K562 (cell line): Measurements from ENCODE around the gene PPP3CA.

Experiments used
- FOS ChIP-seq: IDR thresholded peaks from 3 replicates; pipeline ENCODE4 v1.6.1; 2011; ENCODE audit not compliant: insufficient read length; ENCODE audit errors: extremely low read depth
- NFIC ChIP-seq: fragments of 450-650 bp; IDR thresholded peaks from 2 replicates; pipeline ENCODE4 v1.6.1; 2017; ENCODE audit warnings: mild to moderate bottlenecking, inconsistent platforms
- POLR2A ChIP-seq: fragments of 450-650 bp; conservative IDR thresholded peaks from 2 replicates; pipeline ENCODE4 v1.6.1; 2016
- PTBP1 ChIP-seq: fragments of 200-400 bp; formaldehyde crosslinking; IDR thresholded peaks from 2 replicates; pipeline ENCODE4 v1.6.1; 2017; ENCODE audit warnings: low read depth, low read length
- SP2 ChIP-seq: IDR thresholded peaks from 2 replicates; pipeline ENCODE4 v1.6.1; 2011; ENCODE audit warnings: mild to moderate bottlenecking, low read depth, low read length, moderate library complexity; ENCODE audit not compliant: poor library complexity, severe bottlenecking; ENCODE audit errors: extremely low read depth
- ZNF124 ChIP-seq: sonication (generic); formaldehyde crosslinking; IDR thresholded peaks from 2 replicates; pipeline ENCODE4 v1.8.1; 2022; ENCODE audit warnings: missing genetic modification reagents
- ZNF3 ChIP-seq: fragments of 250-450 bp; sonication (Bioruptor Pico); IDR thresholded peaks from 2 replicates; pipeline ENCODE4 v1.5.0; 2021; ENCODE audit warnings: mild to moderate bottlenecking, moderate library complexity

DNA sequence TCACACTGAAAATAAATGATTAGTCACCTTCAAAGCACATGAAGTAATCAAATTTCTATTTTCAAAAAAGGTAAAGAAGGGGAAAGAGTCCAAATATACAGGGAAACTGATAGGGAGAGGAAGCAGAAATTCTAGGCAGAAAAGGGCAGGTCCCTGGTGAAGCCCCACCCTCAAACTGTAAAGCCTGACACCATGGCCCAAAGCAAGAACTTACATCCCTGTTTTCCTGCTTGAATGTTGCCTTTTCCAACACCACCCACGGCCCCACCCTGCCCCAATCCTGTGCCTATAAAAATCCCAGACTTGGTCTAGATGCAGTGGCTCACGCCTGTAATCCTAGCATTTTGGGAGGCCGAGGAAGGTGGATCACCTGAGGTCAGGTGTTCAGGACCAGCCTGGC, 361.8 kb downstream of the PPP3CA start:
- TF ChIP-seq NFIC (no peak), POLR2A (no peak), SP2 (no peak), PTBP1 (no peak), ZNF124 (CRISPR knock-in tag) (no peak), ZNF3 (CRISPR knock-in tag) (no peak), FOS (no peak)
